Tibial nerve (tissue), 4 donors: ENCODE measurements around the gene MYH6. TPM values are rescaled to one million over a fixed set of nuclear protein-coding genes. Genes with fewer than 3 reads are reported as not detected.

ENCODE experiments used
- DNase-seq, 2 donors: peaks; one replicate each; pipeline ENCODE4 v3.0.0-alpha.2; 2019; ENCODE audit warnings: low spot score in 2 of 2
- H3K27ac ChIP-seq, 4 donors: fragments of 200-600 bp; sonication (generic) in 3 of 4; one replicate each; pipeline ENCODE4 v1.5.1; 2017 to 2019; ENCODE audit warnings: mild to moderate bottlenecking in 1 of 4
- H3K27me3 ChIP-seq, 2 donors: fragments of 200-600 bp; sonication (generic) in 1 of 2; one replicate each; pipeline versions ENCODE4 v1.5.1 to v1.6.0; 2017 to 2019
- H3K36me3 ChIP-seq, 3 donors: fragments of 200-600 bp; sonication (generic); one replicate each; pipeline ENCODE4 v1.5.1; 2018 to 2019
- H3K4me1 ChIP-seq, 4 donors: fragments of 200-600 bp; sonication (generic) in 3 of 4; one replicate each; pipeline ENCODE4 v1.5.1; 2017 to 2019
- H3K4me3 ChIP-seq, 4 donors: fragments of 200-600 bp; sonication (generic) in 3 of 4; one replicate each; pipeline ENCODE4 v1.5.1; 2017 to 2019; ENCODE audit warnings: mild to moderate bottlenecking in 1 of 4, moderate library complexity in 1 of 4
- H3K9me3 ChIP-seq, 4 donors: fragments of 200-600 bp; sonication (generic) in 3 of 4; one replicate each; pipeline ENCODE4 v1.5.1; 2017 to 2019
- CTCF ChIP-seq, 5 experiments: fragments of 200-600 bp in 3 of 5; fragments of 450-650 bp in 2 of 5; sonication (generic) in 3 of 5; IDR thresholded peaks; one replicate each; pipeline ENCODE4 v1.5.1; 2016 to 2019; ENCODE audit warnings: antibody characterized with exemption in 5 of 5, mild to moderate bottlenecking in 3 of 5, moderate library complexity in 2 of 5
- EP300 ChIP-seq, 2 donors: sonication (generic); formaldehyde crosslinking; IDR thresholded peaks; one replicate each; pipeline ENCODE4 v1.6.1; 2017; ENCODE audit warnings: antibody characterized with exemption in 2 of 2, mild to moderate bottlenecking in 1 of 2
- POLR2A ChIP-seq, 2 donors: fragments of 450-650 bp; IDR thresholded peaks; one replicate each; pipeline ENCODE4 v1.6.1; 2017; ENCODE audit warnings: antibody characterized with exemption in 2 of 2, mild to moderate bottlenecking in 2 of 2, moderate library complexity in 2 of 2
- WGBS, 2 donors: methylation state at CpG; one replicate each; pipeline ENCODE4 v1.1.5; 2018; 5-methylcytosine and 5-hydroxymethylcytosine counted together
- total RNA-seq, 4 donors: library from RNA; depleted of rRNA; stranded (reverse); fragments of >200 nt; gene quantifications; one replicate each; pipeline ENCODE4 v1.1.0, GENCODE V29; 2016

MYH6 gene
- total RNA-seq, 4 donors from 2014 or later: 0.30 TPM; not detected in 3

GRCh38 chr14:23411563-23412525 lies 3.8 kb upstream of the MYH6 start:
- Histone ChIP-seq H3K9me3 (no peaks in the 10 kb centered on the region), H3K27ac (no peak overlapping the region), H3K4me3 (no peak overlapping the region), H3K36me3 (no peaks in the 10 kb centered on the region), H3K4me1 (no peaks in the 10 kb centered on the region), H3K27me3 (no peaks in the 10 kb centered on the region)
- no peak for DNase-seq
- 76 to 80% methylated on average over 13 to 14 of the region's 14 CpGs for WGBS, 2 donors
- TF ChIP-seq POLR2A (IDR thresholded peaks at IDR 0.05): no peak
- TF ChIP-seq EP300 (IDR thresholded peaks at IDR 0.05): no peak
- TF ChIP-seq CTCF (IDR thresholded peaks at IDR 0.05): no peak

GRCh38 chr14:23409966-23410635 lies 2.0 kb upstream of the MYH6 start:
- H3K27ac ChIP-seq: no peak overlapping the region
- H3K9me3 ChIP-seq: no peaks in the 10 kb centered on the region
- TF ChIP-seq EP300 (IDR thresholded peaks at IDR 0.05): no peak
- TF ChIP-seq CTCF (IDR thresholded peaks at IDR 0.05): no peak
- no peak for TF ChIP-seq POLR2A (IDR thresholded peaks at IDR 0.05)
- 71 to 85% methylated on average over 14 of the region's 14 CpGs for WGBS, 2 donors
- H3K36me3 ChIP-seq: no peaks in the 10 kb centered on the region
- DNase-seq: no peak
- H3K4me1 ChIP-seq: no peaks in the 10 kb centered on the region
- no peaks in the 10 kb centered on the region for H3K27me3 ChIP-seq
- H3K4me3 ChIP-seq: no peak overlapping the region

GRCh38 chr14:23409475-23409874 lies 1.4 kb upstream of the MYH6 start:
- H3K4me3 ChIP-seq: no peak overlapping the region
- 74 to 78% methylated on average over 2 of the region's 2 CpGs for WGBS, 2 donors
- TF ChIP-seq EP300 (IDR thresholded peaks at IDR 0.05) (no peak), CTCF (IDR thresholded peaks at IDR 0.05) (no peak), POLR2A (IDR thresholded peaks at IDR 0.05) (no peak)
- no peaks in the 10 kb centered on the region for H3K36me3 ChIP-seq
- no peaks in the 10 kb centered on the region for H3K9me3 ChIP-seq
- no peak overlapping the region for H3K27ac ChIP-seq
- no peaks in the 10 kb centered on the region for H3K4me1 ChIP-seq
- no peaks in the 10 kb centered on the region for H3K27me3 ChIP-seq
- DNase-seq: no peak

GRCh38 chr14:23408307-23408630 lies 196 bp upstream of the MYH6 start:
- no peak overlapping the region for H3K4me3 ChIP-seq
- H3K9me3 ChIP-seq: no peaks in the 10 kb centered on the region
- H3K4me1 ChIP-seq: no peaks in the 10 kb centered on the region
- no peaks in the 10 kb centered on the region for H3K27me3 ChIP-seq
- TF ChIP-seq EP300 (IDR thresholded peaks at IDR 0.05) (no peak), POLR2A (IDR thresholded peaks at IDR 0.05) (no peak), CTCF (IDR thresholded peaks at IDR 0.05) (no peak)
- DNase-seq: no peak
- H3K27ac ChIP-seq: no peak overlapping the region
- 55 to 56% methylated on average over 5 of the region's 5 CpGs for WGBS, 2 donors
- no peaks in the 10 kb centered on the region for H3K36me3 ChIP-seq
